Activated T-cell treated with anti-CD3 and anti-CD28 coated beads for 1 hour (primary cell): ENCODE data around the gene HSPB2.

ENCODE experiments used
- DNase-seq: peaks from one replicate; pipeline ENCODE4 v3.0.0-alpha.2; 2020; ENCODE audit warnings: low read depth

Gene HSPB2

DNA sequence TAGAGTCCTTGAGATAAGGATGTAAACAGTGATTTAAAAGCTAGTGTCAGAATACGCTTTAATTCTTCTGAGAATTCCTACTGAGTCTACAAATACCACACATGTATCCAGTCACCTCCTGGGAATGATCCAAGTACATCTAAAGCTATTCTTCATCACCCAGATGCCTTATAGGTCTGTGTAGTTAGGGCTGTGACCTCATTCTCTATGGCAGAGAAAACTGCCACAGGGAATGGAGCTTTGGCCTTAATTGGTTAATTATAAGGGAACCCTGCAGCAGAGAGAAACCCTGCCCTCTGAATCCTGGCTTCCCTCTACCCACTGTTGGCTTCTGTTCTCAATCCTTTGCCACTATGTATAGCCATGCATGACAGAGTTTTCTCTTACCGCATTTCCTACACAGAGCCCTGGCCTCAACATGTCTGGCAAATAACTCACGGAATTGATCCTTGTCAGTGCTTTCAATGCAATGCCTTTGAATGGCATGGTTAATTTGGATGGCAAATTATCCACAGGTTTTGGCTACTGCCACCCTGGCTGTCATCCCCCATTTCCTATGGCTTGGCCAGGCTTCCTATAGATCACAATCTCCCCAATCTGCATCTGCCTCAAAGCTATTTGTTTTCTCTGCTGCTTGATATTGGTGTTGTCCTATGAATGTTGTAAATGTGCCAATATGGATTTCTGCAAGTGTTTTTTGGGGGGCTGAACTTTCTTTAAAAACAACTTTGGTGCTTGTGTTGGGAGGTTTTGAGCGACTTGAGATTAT is 27.5 kb downstream of the HSPB2 start:
- no peak for DNase-seq

DNA sequence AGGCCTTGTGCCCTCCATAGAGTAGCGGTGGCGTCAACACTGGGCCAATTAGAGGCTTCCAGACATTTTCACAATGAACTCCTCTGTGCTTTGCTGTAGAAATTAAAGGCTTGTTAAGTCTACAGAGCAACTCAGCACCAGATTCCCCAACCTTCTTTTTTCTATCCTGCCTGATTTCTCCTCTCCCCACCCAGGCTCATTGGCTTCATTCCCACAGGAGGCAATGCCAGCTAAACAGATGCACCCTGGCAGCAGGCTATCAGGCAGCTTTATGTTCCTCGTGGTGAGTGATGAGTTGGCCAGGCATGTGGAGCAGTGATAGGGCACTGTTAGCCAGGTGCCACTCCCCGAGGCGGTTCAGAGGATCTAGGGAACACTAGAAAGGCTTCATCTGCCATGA is 29.4 kb downstream of the HSPB2 start:
- DNase-seq = no peak

DNA sequence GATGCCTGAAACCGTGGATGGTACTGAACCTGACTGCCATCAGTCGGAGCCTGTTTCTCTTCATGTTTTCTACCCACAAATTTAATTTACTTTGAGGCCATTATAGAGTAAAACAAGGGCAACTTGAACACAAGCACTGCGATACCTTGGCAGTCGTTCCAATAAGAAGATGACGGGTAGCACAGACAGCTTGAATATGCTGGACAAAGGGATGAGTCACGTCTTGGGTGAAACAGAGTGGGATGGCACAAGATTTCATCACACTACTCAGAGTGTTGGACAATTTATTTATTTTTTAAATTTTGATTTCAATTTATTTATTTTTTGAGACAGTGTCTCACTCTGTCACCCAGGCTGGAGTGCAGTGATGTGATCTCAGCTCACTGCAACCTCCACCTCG is 30.3 kb downstream of the HSPB2 start:
- no peak for DNase-seq

DNA sequence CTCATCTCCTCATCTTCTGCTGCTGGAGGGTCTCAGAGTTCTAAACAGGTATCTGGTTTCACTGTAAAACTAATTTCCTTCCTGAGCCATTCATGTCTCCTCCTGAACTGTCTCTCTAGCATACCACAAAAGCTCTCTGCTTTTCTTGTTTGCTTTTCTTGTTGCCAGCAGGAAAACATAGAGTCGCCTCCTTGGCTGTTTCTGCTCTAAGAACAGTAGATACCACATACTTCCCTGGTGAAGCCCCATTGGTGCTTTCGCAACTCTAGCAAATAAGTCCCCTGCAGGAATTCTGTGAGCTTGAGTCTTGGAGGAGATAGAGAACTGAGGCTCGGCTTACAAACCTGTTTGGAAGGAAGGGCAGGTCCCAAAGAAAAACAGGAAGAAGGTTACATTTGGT is 31.6 kb downstream of the HSPB2 start:
- no peak for DNase-seq

DNA sequence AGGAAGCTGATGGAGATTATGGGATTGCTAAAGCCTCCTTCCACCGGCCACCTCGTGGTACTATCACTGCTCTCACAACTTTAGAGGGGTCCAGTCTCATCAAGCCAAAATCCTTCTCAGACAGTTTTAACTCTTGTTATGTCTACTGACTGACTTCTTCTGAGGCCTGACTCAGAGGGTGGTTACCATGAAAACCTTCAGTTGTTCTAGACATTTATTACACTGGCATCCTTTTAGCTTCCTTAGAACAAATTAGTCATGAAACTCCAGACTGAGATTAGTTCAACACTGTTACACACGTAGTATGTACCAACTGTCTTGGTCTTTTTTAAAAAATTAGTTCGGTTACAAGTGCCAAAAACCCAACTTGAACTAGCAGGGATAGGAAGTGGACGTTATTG is 32.1 kb downstream of the HSPB2 start:
- DNase-seq = no peak

DNA sequence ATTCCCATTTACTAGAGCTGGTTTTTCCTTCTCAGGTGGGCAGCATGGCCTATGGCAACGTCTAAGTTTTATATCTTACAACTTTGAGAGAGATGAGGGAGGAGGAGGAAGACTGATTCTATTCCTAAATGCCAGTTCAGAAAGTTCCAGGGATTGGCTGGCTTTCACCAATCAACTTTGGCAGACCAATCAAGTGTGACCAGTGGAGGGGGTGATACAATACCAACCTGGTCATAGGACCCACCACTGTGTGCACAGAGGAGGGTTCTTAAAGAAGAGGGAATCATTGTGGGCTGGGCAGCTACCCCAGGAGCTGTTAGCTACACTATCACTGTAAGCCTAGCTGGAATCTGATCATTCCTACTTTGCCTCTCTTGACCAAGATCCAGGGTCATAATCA is 32.7 kb downstream of the HSPB2 start:
- no peak for DNase-seq

DNA sequence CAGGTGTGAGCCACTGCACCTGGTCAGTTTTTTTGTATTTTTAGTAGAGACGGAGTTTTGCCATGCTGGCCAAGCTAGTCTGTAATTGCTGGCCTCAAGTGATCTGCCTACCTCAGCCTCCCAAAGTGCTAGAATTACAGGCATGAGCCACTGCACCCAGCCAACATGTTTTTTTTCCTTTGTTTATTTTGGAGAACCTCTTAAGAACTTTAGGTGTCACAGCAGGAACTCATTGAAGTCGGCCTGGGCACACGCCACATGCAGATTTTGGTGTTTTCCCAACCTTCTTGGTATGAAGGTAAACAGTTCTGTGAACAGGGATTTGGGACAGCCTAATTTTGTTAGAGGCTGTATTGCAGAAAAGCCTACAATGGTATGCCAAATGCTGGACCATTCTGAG is 34.0 kb downstream of the HSPB2 start:
- DNase-seq = no peak

DNA sequence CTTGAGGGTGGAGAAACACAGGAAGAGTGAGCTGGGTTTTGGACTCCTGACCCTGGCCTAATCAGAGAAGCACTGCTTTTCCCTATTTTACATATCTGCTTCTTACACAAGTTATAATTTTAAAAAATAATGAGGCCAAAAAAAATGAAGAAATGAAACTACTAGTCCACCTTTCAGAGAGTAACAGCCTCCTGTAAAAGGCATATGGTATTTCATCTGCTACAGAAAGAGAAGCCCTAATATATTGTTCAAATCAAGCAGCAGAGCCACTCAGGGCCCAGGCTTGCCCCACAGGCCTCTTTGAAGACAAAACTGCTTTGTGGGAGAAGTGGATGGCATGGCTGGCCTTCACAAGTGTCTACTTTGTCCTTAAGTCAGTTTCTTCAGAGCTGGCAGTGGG is 34.6 kb downstream of the HSPB2 start:
- no peak for DNase-seq

DNA sequence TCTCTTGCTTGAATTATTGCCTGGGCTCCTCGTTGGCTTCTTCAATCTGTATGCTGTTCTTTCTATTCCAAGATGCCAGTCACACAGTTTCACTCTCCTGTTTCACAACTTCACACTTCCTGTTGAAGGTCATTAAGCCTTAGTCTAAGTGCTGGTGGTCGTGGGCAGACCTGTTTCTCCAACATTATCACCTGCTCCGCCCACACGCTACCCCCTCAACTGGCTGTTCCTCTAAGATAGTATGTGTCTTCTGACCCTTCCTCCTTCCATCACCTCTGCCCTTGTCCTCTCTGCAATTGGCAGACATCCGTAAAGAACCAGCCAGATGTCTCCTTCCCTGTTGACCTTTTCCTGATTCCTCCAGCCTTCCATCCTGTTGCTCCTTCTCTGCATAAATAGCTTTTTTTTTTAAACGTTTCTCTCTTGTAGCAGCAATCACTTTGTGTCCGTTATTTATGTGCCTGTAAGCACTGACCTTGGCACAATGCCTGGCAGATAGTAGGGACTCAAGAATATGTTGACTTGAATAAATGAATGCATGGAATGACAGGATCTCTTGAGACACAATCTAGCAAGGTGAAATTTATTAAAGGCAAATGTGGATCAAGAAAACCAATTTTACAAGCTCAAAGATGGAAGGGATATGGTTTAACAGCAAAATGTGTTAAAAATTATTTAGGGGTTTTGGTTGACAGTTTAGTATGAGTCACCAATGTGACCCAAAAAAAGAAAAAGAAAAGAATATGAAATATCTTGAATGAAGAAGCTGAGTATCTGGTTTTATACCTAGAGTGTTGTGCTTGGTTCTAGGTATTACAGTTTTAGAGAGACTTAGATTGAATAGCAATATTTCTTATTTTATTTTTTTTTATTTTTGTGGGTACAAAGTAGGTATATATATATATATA is 37.2 kb downstream of the HSPB2 start:
- no peak for DNase-seq

DNA sequence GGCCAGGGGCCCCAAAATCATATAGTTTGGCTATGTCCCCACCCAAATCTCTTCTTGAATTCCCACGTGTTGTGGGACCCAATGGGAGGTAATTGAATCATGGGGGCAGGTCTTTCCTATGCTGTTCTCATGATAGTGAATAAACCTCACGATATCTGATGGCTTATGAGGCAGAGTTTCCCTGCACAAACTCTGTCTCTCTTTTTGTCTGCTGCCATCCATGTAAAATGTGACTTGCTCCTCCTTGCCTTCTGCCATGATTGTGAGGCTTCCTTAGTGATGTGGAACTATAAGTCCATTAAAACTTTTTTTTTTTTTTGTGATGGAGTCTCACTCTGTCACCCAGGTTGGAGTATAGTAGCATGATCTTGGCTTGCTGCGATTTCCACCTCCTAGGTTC is 39.0 kb downstream of the HSPB2 start:
- DNase-seq = no peak

DNA sequence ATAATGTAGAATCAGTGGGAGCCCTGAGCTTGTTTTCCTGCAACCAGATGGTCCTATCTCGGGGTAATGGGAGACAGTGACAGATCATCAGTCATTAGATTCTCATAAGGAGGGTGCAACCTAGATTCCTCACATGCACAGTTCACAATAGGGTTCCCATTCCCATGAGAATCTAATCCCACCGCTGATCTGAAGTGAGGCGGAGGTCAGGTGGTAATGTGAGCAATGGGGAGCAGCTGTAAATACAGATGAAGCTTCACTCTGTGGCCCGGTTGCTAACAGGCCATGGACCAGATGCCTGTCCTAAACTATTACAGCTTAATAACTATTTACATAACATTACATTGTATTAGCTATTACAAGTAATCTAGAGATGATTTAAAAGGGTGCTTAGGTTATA is 41.6 kb downstream of the HSPB2 start:
- DNase-seq = no peak

DNA sequence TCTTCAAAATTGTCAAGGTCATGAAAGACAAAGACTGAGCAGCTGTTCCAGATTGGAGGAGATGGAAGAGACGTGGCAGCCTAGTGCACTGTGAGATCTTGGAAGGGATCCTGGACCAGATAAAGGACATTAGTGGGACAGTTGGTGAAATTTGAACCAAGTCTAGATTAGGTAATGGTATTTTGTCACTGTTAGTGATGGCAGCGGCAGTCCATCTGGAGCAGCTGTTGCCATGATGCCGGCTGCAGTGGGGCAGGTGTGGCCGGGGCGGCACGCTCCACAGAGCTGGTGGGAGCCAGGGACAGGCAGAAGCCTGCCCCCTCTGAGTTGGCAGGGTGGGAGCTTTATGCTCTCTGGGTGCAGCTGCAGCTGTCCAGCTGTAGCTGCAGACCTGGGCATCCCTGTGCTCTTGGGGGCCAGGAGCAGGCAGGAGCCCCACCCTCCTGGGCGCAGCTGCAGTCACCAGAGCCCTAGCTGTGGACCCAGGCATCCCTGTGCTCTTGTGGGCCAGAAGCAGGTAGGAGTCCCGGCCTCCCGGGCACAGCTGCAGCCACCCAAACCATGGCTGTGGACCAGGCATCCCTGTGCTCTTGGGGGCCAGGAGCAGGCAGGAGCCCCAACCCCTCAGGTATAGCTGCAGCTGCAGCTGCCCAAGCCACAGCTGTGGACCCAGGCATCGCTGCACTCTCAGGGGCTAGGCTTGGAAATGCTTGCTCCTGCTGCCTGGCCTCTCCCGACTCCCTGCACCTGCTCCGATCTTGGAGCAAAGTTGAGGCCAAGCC is 45.3 kb downstream of the HSPB2 start:
- no peak for DNase-seq

DNA sequence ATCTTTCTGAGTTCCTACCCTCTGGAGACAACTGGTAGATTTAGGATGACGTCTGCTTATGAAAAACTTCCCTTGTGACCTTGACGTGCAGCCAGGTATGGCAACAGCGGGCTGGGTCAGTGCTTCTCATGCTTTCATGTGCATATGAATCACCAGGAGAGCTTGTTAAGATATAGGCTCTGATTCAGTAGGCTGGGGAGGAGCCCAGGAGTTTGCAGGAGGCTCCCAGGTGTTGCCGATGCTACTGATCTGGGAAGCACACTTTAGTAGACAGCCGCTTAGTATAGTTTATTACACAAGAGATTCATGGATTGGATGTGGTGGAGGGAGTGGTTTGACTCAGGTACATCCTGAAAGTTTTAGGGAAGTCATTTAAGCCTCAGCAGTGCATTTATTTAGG is 48.4 kb downstream of the HSPB2 start:
- no peak for DNase-seq

DNA sequence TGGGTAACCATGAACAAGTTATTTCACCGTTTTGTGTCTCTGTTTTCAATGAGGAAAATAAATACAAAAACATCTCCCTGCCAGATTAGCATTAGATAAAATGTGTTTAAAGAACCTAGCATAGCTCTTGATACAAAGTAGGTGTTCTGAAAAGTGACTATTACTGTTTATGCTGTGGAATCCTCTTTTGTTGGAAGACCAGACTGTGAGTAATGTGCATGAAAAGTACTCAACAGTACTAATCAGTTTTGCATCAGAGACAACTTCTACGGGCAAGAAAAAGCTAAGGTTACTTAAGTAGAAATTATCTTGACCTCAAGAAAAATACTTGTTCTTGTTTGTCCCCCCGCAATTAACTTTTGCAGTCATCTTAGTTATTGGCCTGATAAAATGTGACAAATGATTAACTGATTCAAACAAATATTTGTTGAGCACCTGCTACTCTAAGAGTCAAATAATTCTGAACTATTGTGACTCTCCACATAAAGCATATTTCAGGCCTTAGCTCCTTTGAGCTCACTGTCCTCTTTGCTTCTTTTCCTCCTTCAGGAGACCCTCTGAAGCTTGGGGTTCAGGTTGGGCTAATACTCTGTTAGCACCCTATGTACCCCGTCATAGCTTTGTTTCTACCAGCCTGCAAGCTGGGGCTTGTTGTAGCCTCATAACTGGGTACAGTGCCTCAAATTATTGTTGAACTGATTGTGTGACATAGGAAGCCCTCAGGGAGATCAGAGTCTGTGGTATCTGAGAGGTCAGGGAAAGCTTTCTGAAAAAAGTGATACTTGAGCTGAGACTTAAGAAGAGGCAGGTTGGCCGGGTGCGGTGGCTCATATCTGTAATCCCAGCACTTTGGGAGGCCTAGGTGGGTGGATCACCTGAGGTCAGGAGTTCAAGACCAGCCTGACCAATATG is 49.1 kb downstream of the HSPB2 start:
- DNase-seq = no peak
